HEK293 (cell line): ENCODE results near the gene SLITRK1.

Experiments
- CTCF ChIA-PET: fragments of 350-600 bp; formaldehyde crosslinking; extraction: SDS; loops from one replicate; lab custom pipeline; 2021; ENCODE audit warnings: antibody characterized with exemption; lab: Yijun Ruan, JAX
- POLR2A ChIA-PET: fragments of 300-600 bp; formaldehyde crosslinking; extraction: SDS; loops from one replicate; lab custom pipeline; 2020; ENCODE audit warnings: antibody characterized with exemption, inconsistent platforms; lab: Yijun Ruan, JAX
- H3K27ac ChIP-seq: fragments of 200-500 bp; sonication (Bioruptor generic); 2 replicates; pipeline ENCODE4 v1.5.1; 2014; ENCODE audit warnings: low read depth, low read length, control low read depth, inconsistent platforms; ENCODE audit errors: extremely low read depth
- H3K36me3 ChIP-seq, 2 experiments: fragments of 200-500 bp in 1 of 2; sonication (Bioruptor generic) in 1 of 2; 1 replicate in 1 of 2; 2 replicates in 1 of 2; pipeline ENCODE4 v1.5.1; 2014 to 2017; ENCODE audit warnings: inconsistent platforms in 2 of 2, low read length in 2 of 2; ENCODE audit not compliant: control insufficient read depth in 2 of 2, insufficient read depth in 1 of 2
- H3K4me1 ChIP-seq: fragments of 200-500 bp; sonication (Bioruptor generic); 2 replicates; pipeline ENCODE4 v1.5.1; 2014; ENCODE audit warnings: mild to moderate bottlenecking, low read length, inconsistent platforms; ENCODE audit not compliant: control insufficient read depth, insufficient read depth
- H3K4me3 ChIP-seq: 2 replicates; pipeline ENCODE4 v1.5.1; 2011; ENCODE audit warnings: low read depth, mild to moderate bottlenecking, control low read depth, low read length, moderate library complexity
- H3K9me3 ChIP-seq: fragments of 200-500 bp; sonication (Bioruptor generic); 2 replicates; pipeline ENCODE4 v1.5.1; 2014; ENCODE audit warnings: low read depth, low read length, inconsistent platforms; ENCODE audit not compliant: control insufficient read depth, insufficient read depth
- GLI4 ChIP-seq: fragments of 450-650 bp; formaldehyde crosslinking; IDR thresholded peaks from 2 replicates; pipeline ENCODE4 v1.5.1; 2016; ENCODE audit warnings: missing biosample characterization, missing genetic modification characterization
- IKZF3 ChIP-seq: fragments of 450-650 bp; IDR thresholded peaks from 2 replicates; pipeline ENCODE4 v1.5.0; 2018; ENCODE audit warnings: missing biosample characterization, mild to moderate bottlenecking, missing genetic modification characterization, moderate library complexity
- KLF1 ChIP-seq: fragments of 450-650 bp; formaldehyde crosslinking; IDR thresholded peaks from 2 replicates; pipeline ENCODE4 v1.5.1; 2016; ENCODE audit warnings: missing biosample characterization, missing genetic modification characterization
- PRDM1 ChIP-seq: fragments of 450-650 bp; formaldehyde crosslinking; IDR thresholded peaks from 2 replicates; pipeline ENCODE4; 2016; ENCODE audit warnings: missing biosample characterization, missing genetic modification characterization
- ZNF114 ChIP-seq: fragments of 450-650 bp; formaldehyde crosslinking; IDR thresholded peaks from 2 replicates; pipeline ENCODE4 v1.5.0; 2017; ENCODE audit warnings: missing biosample characterization, missing genetic modification characterization
- ZNF16 ChIP-seq: fragments of 450-650 bp; formaldehyde crosslinking; IDR thresholded peaks from 2 replicates; pipeline ENCODE4 v1.5.1; 2016; ENCODE audit warnings: low read depth, missing biosample characterization, missing genetic modification characterization
- ZNF2 ChIP-seq: fragments of 450-650 bp; formaldehyde crosslinking; IDR thresholded peaks from 2 replicates; pipeline ENCODE4 v1.5.1; 2016; ENCODE audit warnings: missing biosample characterization, missing genetic modification characterization
- ZNF223 ChIP-seq: fragments of 450-650 bp; formaldehyde crosslinking; IDR thresholded peaks from 2 replicates; pipeline ENCODE4 v1.5.1; 2016; ENCODE audit warnings: missing biosample characterization, missing genetic modification characterization
- ZNF341 ChIP-seq: fragments of 450-650 bp; formaldehyde crosslinking; IDR thresholded peaks from 2 replicates; pipeline ENCODE4; 2016; ENCODE audit warnings: low read depth, missing biosample characterization, missing genetic modification characterization
- ZNF433 ChIP-seq: fragments of 450-650 bp; formaldehyde crosslinking; IDR thresholded peaks from 2 replicates; pipeline ENCODE4 v1.5.1; 2016; ENCODE audit warnings: missing biosample characterization, missing genetic modification characterization, low read depth
- ZNF48 ChIP-seq: fragments of 450-650 bp; formaldehyde crosslinking; IDR thresholded peaks from 2 replicates; pipeline ENCODE4 v1.5.1; 2016; ENCODE audit warnings: missing biosample characterization, missing genetic modification characterization
- ZNF549 ChIP-seq: fragments of 450-650 bp; IDR thresholded peaks from 2 replicates; pipeline ENCODE4 v1.5.1; 2018; ENCODE audit warnings: missing biosample characterization, missing genetic modification characterization, mild to moderate bottlenecking, inconsistent platforms, moderate library complexity
- ZNF600 ChIP-seq: fragments of 450-650 bp; formaldehyde crosslinking; IDR thresholded peaks from 2 replicates; pipeline ENCODE4 v1.5.1; 2016; ENCODE audit warnings: missing biosample characterization, missing genetic modification characterization
- ZNF623 ChIP-seq: fragments of 450-650 bp; formaldehyde crosslinking; IDR thresholded peaks from 2 replicates; pipeline ENCODE4 v1.5.1; 2016; ENCODE audit warnings: missing biosample characterization, missing genetic modification characterization
- ZNF654 ChIP-seq: fragments of 450-650 bp; formaldehyde crosslinking; IDR thresholded peaks from 2 replicates; pipeline ENCODE4 v1.5.1; 2016; ENCODE audit warnings: low read depth, missing biosample characterization, missing genetic modification characterization
- ZNF707 ChIP-seq: fragments of 450-650 bp; formaldehyde crosslinking; IDR thresholded peaks from 2 replicates; pipeline ENCODE4 v1.5.1; 2016; ENCODE audit warnings: missing biosample characterization, missing genetic modification characterization
- TF ChIP-seq, protein P1 (sequence below): fragments of 450-650 bp; formaldehyde crosslinking; IDR thresholded peaks from 2 replicates; pipeline ENCODE4 v1.5.1; 2016; ENCODE audit warnings: missing biosample characterization, missing genetic modification characterization, borderline replicate concordance
- TF ChIP-seq, protein P2 (sequence below): fragments of 450-650 bp; formaldehyde crosslinking; IDR thresholded peaks from 2 replicates; pipeline ENCODE4 v1.5.1; 2016; ENCODE audit warnings: missing biosample characterization, missing genetic modification characterization
- TF ChIP-seq, protein P3 (sequence below): fragments of 450-650 bp; formaldehyde crosslinking; conservative IDR thresholded peaks from 2 replicates; pipeline ENCODE4 v1.5.1; 2016; ENCODE audit warnings: low read depth, missing biosample characterization, missing genetic modification characterization

The SLITRK1 gene

DNA sequence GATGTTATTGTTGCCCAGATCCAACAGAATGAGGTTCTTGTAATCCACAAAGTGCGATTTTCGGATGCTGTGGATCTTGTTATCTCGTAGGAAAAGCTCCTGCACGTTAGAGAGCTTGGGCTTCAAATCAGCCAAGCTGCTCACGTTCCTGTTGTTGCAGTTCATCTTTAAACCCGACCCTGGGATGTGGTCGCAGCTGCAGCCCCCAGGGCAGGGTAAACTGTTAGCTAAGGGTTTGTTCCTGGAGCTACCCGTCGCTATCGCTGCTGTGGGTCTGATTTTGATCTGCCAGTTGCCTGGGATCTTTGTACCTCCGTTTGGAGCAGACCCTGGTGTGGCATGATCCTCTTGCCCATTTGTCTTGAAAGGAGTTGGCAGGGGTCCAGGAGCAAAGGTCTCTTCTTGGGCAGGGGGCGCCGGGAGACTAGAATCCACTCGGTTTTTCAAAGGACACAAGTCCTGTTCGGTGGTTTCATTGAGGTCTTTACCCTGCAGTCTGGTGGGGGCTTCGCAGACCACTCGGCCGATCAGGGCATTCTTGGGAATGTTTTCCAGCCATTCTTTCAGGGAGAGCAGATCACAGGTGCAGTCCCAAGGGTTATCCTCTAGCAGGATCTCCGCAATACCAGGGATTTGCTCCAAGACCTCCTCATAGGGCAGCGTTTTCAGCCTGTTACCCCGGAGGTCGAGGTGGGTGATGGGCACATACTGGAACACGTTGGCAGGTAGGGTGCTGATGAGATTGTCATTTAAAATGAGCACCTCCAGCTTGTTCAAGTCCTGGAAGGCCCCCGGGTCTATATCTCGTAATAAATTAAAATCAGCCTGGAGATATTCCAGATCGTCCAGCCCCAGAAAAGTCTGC lies 1.8 kb downstream of the SLITRK1 start:
- Histone ChIP-seq H3K27ac (no peak overlapping the region), H3K36me3 (no peaks in the 10 kb centered on the region), H3K4me1 (no peaks in the 10 kb centered on the region), H3K4me3 (peak overlapping the region; percentile 2; the same call in 1 of the 2 replicates), H3K9me3 (no peaks in the 10 kb centered on the region)
- TF ChIP-seq ZNF654 (tag by site-specific recombination): no peak
- TF ChIP-seq, protein P1, sequence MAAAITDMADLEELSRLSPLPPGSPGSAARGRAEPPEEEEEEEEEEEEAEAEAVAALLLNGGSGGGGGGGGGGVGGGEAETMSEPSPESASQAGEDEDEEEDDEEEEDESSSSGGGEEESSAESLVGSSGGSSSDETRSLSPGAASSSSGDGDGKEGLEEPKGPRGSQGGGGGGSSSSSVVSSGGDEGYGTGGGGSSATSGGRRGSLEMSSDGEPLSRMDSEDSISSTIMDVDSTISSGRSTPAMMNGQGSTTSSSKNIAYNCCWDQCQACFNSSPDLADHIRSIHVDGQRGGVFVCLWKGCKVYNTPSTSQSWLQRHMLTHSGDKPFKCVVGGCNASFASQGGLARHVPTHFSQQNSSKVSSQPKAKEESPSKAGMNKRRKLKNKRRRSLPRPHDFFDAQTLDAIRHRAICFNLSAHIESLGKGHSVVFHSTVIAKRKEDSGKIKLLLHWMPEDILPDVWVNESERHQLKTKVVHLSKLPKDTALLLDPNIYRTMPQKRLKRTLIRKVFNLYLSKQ (tag by site-specific recombination): no peak
- TF ChIP-seq ZNF707 (tag by site-specific recombination): no peak
- TF ChIP-seq ZNF600 (tag by site-specific recombination): no peak
- TF ChIP-seq ZNF623 (tag by site-specific recombination): no peak
- no peak for TF ChIP-seq KLF1 (tag by site-specific recombination)
- TF ChIP-seq, protein P2, sequence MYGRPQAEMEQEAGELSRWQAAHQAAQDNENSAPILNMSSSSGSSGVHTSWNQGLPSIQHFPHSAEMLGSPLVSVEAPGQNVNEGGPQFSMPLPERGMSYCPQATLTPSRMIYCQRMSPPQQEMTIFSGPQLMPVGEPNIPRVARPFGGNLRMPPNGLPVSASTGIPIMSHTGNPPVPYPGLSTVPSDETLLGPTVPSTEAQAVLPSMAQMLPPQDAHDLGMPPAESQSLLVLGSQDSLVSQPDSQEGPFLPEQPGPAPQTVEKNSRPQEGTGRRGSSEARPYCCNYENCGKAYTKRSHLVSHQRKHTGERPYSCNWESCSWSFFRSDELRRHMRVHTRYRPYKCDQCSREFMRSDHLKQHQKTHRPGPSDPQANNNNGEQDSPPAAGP (tag by site-specific recombination): no peak
- no peak for TF ChIP-seq ZNF16 (tag by site-specific recombination)
- no peak for TF ChIP-seq ZNF223
- TF ChIP-seq ZNF2 (tag by site-specific recombination): no peak
- TF ChIP-seq ZNF549 (tag by site-specific recombination): no peak
- TF ChIP-seq ZNF433 (tag by site-specific recombination): no peak
- ChIA-PET POLR2A (no interaction called here), CTCF (no interaction called here)

DNA sequence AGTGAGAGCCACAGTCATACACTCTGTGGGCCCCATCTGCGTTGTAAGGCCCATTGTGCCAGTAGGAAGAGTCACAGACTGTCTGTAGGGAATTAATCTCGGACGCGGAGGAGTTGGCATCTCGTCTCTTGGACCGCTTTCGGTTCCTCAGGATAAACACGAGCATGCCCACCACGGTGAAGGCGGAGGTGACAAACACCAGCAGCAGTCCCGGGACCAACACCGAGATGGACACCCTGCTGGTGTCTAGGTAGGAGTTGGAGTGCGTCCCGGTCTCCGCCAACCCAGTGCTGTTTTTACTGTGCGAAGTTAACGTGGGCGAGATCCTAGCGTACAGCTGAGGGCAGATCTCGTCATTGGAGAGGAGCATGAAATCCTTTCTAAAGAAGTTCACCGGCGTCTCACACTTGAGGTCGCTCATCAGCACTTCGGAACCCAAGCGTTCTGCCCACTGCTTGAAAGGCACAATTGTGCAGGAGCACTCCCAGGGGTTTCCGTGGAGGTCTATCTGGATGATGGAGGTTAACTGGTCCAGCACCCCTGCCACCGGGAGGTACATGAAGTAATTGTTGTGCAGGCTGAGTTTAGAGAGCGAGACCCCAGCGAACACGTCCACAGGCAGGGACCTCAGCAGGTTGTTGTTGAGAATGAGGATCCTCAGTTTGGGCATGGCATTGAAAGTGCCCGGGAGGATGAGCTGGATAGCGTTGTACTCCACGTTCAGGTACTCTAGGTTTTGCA lies 2.7 kb downstream of the SLITRK1 start:
- Histone ChIP-seq H3K4me1 (no peaks in the 10 kb centered on the region), H3K27ac (no peak overlapping the region), H3K36me3 (no peaks in the 10 kb centered on the region), H3K9me3 (no peaks in the 10 kb centered on the region), H3K4me3 (peak overlapping the region; percentile 14)
- TF ChIP-seq ZNF48 (tag by site-specific recombination) (no peak), ZNF341 (tag by site-specific recombination) (no peak), IKZF3 (tag by site-specific recombination) (no peak), PRDM1 (tag by site-specific recombination) (no peak), GLI4 (tag by site-specific recombination) (no peak), ZNF114 (tag by site-specific recombination) (no peak)
- TF ChIP-seq, protein P3, sequence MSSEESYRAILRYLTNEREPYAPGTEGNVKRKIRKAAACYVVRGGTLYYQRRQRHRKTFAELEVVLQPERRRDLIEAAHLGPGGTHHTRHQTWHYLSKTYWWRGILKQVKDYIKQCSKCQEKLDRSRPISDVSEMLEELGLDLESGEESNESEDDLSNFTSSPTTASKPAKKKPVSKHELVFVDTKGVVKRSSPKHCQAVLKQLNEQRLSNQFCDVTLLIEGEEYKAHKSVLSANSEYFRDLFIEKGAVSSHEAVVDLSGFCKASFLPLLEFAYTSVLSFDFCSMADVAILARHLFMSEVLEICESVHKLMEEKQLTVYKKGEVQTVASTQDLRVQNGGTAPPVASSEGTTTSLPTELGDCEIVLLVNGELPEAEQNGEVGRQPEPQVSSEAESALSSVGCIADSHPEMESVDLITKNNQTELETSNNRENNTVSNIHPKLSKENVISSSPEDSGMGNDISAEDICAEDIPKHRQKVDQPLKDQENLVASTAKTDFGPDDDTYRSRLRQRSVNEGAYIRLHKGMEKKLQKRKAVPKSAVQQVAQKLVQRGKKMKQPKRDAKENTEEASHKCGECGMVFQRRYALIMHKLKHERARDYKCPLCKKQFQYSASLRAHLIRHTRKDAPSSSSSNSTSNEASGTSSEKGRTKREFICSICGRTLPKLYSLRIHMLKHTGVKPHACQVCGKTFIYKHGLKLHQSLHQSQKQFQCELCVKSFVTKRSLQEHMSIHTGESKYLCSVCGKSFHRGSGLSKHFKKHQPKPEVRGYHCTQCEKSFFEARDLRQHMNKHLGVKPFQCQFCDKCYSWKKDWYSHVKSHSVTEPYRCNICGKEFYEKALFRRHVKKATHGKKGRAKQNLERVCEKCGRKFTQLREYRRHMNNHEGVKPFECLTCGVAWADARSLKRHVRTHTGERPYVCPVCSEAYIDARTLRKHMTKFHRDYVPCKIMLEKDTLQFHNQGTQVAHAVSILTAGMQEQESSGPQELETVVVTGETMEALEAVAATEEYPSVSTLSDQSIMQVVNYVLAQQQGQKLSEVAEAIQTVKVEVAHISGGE (tag by site-specific recombination): no peak
- POLR2A ChIA-PET: no interaction called here
- CTCF ChIA-PET: no interaction called here
